Mononuclear cell (primary cell): ENCODE data around the gene KCP. TPM values are rescaled to one million over a fixed set of nuclear protein-coding genes. Genes with fewer than 3 reads are reported as not detected.

Experiments used
- total RNA-seq: library from RNA; depleted of rRNA; stranded (reverse); fragments of >200 nt; gene quantifications from one replicate; pipeline ENCODE4 v1.2.3, GENCODE V29; 2012

Gene KCP
- total RNA-seq, 1 donor: 0.10 TPM

Other genes with a start within 250 kb of the KCP start
- gene GARIN1A, start 238.4 kb downstream of the KCP start, total RNA-seq: 0.52 TPM
- gene CALU, start 171.3 kb downstream of the KCP start, total RNA-seq: 39.9 TPM
- not detected for gene OPN1SW, start 134.9 kb downstream of the KCP start, total RNA-seq
- 1.3 TPM for gene CCDC136, start 118.7 kb downstream of the KCP start, total RNA-seq
- under 0.01 TPM for gene FLNC, start 80.3 kb downstream of the KCP start, total RNA-seq
- 87.9 TPM for gene ATP6V1F, start 47.9 kb downstream of the KCP start, total RNA-seq
- 26.7 TPM for gene IRF5, start 27.2 kb upstream of the KCP start, total RNA-seq
- gene TNPO3, start 144.4 kb upstream of the KCP start, total RNA-seq: 26.8 TPM
- 38.0 TPM for gene TSPAN33, start 234.0 kb upstream of the KCP start, total RNA-seq